HG03439 (cell line): ENCODE measurements around the gene TM9SF3.
A peak's percentile ranks its signal among the peaks of the same experiment; 100 is the strongest.

Source experiments
- ATAC-seq: cut with Tn5 transposase; IDR thresholded peaks from one replicate; pipeline ENCODE4 v1.9.1; 2021; ENCODE audit warnings: mild to moderate bottlenecking, moderate library complexity; ENCODE audit not compliant: unreplicated experiment

TM9SF3 gene

DNA sequence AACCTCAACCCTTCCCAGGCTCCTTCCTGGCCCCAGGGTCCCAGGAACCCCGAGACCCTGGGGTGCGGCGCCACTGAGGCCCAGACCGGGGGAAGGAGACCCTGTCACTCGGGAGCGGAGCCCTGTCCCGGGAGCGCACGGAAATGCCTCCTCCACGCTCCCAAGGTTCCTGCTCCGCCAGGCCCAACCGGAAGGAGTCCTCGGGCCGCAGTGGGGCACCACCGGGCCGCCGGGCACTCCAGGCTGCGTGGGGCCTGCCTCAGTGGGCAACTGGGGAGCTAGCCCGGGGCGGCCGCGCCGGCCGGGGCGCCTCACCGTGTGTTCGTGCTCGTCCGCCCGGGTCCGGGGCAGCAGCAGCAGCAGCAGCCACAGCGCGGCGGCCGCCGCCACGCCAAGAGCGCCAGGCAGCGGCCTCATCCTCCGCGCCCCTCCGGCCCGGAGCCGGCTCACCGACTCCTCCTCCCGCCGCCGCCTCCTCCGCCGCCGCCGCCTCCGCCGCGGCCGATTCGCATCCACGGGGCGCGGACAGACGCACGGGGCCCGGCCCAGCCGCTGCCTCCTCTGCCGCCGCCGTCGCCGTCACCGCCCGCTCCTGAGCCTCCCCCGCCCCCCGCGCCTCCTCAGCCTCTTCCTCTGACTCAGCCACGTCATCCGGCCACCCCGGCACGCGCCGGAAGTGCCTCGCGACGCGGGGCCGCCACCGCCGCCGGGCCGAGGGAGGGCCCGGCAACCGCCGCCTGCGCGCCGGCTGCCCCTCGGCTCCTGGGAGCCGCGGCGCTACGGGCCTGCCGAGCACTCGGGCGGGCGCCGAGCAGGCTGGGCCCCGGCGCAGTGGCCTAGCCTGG, at the start of gene TM9SF3:
TSS of gene TM9SF3 (minus strand) at position 594 of the 845 bp plus-strand sequence. CDS start at position 417, 177 bp downstream.
- ATAC-seq = peak; percentile 75

DNA sequence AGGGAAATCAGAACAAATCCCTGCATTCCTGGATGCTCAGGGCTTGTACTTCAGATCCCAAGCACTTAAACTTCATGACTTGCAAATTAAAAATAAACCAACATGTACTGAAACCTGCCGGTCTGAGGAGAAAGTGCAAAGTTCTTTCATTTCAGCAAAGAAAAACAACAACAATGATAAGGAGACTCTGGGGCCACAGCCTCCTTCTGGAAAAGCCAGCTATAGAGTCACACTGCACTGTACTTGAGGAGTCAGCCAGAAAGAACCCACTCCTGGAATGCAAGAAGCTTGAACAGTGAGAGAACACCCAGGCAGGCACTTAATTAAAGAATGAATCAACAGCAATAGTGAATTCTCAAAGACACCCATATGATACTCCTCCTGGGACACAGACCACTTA, 49.7 kb upstream of the TM9SF3 start:
- ATAC-seq = no peak

DNA sequence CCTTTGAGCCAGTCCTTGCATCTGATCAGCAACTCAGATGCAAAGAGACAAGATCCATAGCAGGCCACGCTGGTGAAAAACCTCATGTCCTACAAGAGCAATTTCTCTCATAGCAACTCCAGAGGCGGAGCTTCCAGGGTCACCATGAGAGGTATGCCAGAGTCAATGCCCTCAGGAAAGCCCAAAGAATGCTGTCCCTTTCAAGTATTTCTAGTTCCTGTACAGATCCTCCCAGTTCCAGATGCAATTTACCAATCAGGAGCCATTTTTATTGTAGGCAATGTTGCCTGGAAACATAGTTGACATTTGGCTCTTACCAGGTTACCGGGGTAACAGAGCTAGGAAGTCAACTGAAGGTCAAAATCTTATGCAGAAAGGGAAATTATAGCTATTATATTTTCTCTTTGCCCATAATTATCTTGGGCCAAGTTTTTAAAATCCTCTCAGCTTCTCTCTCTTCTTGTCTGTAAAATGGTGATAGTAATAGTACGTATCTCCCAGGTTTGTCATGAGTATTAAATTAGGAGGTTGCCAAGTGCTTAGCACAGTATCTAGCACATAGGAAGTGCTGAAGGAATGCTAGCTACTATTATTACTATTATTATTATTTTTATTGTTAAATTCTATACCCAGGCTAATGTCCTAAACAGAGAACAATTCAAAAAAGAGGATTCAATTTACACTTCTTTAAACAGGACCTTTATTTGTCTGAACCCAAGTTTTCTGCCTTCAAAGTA, 46.3 kb upstream of the TM9SF3 start:
- no peak for ATAC-seq

DNA sequence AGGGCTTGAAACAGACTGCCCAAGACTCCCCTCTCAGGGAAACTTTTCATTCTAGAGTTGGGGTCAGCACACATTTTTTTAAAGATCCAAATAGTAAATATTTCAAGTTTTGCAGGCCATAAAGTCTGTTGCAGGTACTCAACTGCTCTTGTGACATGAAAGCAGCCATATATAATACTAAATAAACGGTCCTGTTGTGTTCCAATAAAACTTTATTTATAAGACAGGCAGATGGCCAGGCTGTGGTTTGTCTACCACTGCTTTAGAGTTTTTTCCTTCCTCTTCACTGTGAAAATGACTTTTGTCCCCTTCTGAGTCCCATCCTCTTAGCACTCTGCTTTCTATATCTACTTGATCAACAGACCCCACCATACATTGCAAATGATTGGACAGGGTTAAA, 40.5 kb upstream of the TM9SF3 start:
- ATAC-seq = no peak

DNA sequence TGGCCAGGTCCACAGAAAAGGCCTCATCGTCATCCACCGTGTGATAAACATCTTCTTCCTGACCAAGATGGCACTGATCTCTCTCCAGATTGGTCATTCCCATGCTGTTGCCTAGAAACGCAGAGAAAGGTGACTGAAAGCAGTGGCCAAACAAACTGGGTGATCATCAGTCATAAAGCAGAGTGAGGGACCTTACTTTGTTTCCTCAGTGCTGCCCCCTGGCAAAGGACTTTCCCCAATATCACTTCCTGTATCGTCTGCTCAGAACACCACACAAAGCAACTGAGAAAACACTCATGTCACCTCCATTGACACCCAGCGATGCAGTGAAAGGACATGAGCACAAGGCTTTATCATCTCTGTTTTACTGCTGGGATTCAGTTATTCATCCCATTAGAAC, 40.0 kb upstream of the TM9SF3 start:
- no peak for ATAC-seq

DNA sequence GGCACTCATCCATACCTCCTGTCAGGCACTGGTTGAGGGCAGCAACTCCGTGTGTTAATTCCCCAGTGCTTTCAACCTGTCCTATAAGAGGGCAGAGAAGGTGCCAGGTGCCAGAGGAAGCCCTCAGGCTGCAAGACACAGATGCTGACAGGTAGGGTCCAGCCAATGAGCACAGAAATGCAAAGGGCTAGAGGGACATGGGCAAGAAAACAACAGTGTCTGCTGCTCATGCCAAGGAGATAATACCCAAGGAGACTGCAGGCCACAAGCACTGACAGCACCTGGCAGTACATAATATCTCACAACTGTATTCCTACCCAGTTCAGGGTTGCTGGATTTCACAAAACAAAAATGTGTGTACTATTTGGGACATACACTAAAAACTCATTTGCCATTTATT, 38.4 kb upstream of the TM9SF3 start:
- ATAC-seq = no peak

DNA sequence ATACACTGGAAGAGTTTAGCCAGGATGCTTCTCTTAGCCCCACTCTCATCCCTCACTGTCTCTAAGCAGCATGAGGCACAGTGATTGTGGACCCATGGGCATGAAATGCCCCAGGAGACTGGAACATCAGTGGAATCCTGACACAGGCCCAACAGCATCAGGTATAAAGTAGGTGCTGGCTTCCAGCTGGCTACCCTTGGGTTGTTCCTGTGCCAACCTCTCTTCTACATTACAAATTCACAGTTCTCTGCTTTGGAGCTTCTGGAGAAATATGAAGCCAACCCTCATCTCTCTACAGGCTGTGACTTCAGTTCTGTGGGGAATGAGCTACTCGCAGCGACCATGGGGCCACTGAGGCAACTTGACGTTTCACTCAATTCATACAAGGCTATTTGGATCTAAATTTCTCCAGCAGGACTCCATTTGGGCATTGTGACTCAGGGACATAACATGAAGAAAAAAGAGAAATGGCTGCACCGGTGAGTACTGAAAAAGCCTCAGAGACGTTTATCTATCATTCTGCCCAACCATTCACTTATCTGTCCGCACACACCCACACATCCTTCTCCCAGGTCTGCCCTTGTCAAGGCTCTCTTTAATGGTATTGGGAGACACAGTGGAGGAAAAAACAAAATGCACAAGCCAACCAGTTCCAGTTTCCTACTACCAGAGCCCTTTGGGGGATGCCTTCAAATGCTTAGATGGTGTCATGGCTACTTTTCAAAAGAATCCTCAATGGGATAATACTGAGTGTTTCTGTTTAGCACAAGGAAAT, 35.4 kb upstream of the TM9SF3 start:
- ATAC-seq = no peak

DNA sequence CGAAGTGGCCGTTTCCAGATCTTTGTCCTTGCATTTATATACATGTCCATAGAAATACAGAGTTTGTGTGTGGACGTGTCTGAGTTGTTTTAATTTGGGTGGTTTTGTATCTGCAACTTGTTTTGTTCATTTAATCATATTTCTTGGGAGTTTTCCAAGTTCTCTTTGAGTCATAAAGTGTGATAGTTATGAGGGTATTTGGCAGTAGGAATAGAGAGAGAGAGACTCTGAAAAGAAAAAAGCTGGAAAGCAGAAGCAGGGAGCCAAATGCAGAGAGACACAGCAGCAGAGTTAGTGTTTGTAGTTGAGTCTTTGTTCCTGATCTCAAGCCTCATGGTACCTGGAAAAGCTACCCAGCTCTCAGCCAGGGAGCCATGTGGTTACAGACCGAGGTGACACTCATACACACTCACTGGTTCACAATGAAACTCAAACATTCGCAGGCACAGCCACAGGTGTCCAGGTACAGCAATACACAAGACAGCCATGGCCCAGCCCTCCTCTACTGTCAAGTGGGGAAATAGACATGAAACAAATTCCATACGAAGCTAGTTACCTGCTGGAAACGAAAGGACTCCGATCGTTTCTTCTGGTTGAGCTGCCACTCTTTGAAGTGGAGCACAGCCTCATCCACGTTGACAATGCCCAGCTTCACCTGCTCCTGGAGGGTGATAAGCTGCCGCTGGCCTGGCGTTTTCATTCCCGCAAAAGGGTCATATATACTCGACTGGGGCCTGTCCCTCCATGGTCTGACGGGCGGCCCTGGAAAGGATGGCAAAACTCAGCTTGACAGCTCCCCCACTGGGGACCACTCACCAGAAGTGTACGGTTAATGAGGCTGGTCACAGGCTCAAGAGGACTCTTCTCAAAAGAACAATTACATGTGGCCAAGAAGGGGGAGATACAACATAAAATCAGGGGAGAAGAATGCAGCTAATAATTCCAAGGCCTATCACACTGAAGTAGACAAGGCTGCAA, 33.3 kb upstream of the TM9SF3 start:
- no peak for ATAC-seq

DNA sequence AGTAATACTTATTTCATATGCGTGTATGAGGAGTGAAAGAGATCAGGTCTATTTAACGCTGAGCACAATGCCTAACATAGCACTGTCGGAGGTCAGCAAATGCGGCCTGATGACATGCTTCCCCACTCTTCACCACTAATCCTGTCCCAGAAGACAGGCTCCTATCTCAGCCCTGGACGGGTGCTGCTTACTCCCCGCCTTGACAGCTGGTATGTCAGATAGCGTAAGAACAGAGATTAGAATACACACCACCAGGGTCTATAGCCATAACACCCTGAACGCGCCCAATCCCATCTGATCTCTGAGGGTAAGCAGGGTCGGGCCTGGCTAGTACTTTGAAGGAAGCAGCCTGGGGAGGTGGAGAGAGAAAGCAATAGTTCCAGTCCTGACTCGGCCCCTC, 32.3 kb upstream of the TM9SF3 start:
- no peak for ATAC-seq

DNA sequence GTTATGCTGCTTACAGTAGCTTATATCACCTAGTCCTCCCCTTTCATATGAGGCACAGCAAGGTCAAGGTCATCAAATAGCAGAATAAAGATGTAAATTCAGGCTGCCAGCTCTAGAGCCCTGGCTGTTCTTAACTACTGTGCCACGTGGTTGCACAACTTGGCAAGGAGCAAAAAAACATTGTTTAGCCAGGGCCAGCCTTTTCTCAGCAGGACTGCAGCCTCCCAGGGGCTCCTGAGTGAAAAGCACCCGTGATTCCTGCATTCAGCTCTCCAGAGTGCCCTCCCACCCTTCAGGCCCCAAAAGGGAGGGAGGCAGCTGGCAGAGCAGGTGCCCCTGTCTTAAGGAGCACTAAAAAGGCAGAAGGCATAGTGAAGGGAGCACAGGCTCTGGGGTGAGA, 31.8 kb upstream of the TM9SF3 start:
- no peak for ATAC-seq

DNA sequence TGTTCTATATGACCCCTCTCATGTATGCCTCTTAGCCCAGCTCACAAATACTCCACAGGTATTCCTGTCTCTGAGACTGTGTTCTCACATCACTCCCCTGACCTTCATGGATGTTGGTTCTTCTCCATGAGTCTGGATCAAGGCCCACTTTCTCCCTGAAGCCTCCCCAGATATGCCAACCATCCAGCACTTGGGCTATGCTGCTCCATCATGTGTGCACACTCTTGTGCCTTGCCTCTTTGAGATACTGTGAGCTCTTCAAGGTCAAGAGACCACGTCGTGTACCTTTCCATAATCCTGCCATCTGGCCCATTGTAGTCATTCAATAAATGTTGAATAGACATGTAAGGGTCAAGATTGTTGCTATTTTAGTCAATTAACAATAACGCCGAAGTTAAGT, 30.1 kb upstream of the TM9SF3 start:
- no peak for ATAC-seq

DNA sequence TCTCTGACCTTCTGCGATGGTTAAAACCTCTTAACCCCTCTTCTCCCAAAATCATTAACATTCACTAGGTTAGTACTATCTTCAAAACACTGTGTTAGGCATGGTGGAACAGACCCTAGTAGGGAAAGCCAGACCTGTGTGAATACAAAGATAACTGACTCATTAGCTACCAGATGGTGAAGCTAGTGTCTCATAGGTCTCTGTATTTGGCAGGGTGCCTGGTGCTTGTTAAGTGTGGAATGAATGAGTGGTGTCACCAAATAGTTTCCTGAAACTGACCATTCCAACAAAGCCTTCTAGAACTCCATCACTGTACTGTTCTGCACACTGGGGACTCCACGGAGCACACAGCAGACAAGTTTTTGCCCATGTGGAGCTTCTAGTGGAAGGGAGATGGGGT, 27.7 kb upstream of the TM9SF3 start:
- no peak for ATAC-seq

DNA sequence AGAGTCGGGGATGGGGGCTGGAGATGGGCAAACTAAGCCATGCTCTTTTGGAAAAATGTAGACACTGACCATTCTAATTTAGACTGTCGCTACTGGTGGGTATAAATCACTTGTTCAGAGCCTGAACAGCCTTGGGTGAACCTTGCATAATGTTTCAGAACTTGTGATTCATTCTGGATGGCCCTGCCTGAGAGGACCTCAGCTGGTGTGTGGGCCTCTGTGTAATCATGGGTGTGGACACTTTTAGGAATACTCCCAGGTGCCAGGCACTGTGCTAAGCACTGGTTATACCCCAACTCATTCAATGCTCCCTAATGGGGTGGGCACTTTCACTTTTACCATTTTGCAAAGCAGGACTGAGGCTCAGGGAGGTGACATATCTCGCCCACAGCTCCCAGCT, 26.8 kb upstream of the TM9SF3 start:
- ATAC-seq = no peak

DNA sequence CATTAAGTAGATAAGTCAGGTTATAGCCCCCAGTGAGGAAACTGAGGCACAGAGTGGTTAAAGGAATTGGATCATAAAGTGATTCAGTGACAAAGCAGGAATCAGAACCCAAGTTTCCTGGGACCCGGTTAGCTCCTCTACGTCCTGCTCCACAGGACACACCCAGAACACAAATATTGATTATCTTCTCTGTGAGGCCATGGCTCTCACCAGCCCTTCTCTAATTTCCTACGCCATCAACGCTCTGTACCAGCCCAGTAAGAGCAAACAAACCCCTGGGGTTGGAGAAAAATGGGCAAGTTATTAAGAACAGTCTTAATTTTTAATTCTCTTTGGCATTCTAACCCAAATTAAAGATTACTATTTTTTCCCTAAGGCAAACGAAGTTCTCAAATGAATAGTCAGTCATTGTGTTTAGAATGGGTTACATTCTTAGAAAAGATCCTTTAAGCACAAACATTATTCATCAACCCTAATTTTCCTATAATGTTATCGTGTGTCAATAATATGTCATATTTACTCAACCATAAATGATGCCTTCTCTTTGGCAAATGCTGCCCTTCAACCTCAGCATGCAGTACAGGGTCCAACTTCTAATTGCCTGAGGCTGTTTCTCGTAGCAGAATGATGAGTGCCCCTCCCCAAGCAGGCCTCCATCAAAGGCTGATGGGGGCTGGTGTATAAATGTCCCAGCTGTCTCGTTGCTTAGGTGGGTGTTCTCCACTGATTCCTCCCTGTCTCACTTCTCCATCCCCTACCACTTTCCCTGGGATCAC, 25.4 kb upstream of the TM9SF3 start:
- ATAC-seq = no peak

DNA sequence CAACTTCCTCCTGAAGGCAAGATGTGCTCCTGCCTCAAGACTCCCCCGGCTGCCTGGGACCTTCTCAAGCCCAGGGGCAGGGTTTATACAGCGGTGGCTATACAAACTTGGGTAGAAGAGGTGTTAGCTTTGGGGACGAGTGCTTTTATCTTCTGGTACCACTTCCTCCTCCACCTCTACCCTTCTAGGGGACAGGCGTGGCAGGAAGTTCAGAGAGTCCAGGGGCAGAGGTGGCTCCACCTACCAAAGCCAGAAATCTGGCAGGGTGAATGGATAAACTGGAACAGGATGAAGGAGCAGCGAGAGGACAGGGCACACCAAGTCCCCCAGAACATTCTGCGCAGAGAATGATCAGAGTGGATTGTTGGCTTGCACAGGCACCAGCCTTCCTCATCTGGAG, 24.0 kb upstream of the TM9SF3 start:
- ATAC-seq = no peak

DNA sequence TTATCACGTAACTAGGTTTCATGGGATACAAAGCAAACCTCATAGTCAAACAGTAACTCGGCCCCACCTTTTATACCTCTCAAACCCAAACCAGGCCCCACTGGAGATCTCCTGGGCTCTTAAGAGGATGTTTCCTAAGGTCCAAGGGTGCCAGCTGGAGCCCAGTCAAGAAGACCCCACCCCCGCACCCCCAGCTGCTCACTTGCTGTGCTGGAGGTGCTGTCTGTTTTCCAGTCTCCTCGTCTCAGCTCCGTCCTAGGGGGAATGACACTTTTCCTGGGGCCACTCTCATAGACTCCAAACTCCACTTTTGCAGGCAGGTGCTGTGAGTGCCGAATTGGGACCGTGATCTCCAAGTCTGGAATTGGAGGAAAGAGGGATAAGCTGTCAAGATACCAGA, 22.7 kb upstream of the TM9SF3 start:
- no peak for ATAC-seq

DNA sequence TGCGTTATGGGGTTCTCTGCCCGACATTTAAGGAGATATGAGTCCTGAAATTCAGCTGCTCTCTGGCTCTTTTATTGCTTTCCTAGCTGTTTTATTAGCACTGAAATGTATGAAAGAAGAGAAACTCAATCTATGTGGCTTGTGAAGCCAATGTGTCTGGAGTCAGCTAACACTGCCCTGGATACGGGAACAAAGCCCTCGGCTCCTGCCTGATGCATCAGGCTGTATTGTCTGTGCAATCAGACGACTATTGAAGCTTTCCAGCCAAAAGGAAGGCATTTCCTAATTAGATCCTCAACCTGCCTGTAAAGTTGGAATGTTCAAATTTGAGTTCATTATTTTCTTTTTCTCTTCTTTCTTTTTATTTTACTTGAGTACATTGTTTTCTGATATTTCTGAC, 22.0 kb upstream of the TM9SF3 start:
- ATAC-seq = no peak

DNA sequence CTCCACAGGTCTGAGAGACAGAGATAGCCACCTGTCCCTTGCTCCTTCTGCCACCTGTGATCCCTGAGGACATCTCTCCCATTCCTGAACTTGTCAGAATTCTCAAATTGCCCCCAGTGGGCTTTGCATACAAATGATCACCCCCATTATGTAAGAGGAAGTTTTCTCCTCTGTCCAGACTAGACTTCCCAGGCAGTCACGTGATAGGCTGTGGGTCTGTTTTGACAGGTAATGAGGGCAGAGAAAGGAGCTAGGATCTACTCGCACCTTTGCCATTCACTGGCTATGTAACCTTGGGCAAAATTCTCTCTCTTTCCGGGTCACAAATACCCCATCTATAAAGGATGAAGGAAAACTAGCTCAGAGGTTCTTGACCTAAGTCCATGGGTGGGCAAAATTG, 21.4 kb upstream of the TM9SF3 start:
- ATAC-seq = no peak

DNA sequence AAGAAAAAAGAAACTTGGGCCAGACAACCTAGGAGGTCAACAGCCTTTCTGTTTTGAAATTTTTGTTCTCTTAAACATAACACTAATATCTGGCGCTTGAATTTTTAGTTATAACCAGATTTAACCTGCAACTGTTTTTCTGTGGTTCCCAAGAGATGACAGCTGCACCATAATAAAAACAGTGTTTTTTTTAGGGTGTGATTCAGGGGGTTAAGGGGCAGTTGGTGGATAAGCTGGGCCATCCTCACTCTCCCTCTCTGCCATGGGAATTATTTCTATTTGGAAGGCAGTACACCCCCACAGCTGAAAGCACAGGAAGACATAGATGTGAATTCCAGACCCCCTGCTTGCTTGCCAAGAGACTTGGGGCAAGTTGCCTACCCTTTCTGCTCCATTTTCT, 20.1 kb upstream of the TM9SF3 start:
- no peak for ATAC-seq

DNA sequence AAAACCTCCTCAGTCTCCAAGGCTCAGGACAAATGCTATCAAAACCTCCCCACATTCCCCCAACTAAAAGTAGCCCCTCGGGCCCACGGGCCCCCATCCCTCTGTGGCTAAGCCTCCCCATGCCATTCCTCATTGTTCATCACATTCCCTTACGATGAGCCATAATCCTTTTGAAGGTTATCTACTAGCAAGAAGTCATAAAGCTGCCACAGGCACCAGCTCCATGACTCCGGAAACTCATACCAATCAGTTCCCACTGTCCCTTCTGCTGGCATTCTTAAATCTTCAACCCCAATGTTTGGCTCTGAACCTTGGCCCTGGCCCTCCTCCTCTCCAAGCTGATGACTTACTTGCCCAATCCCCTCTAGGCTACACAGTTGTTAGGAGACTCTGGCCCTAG, 19.4 kb upstream of the TM9SF3 start:
- no peak for ATAC-seq
